K562 (cell line): ENCODE data around the gene MAB21L3. TPM values are rescaled to one million over a fixed set of nuclear protein-coding genes. Genes with fewer than 3 reads are reported as not detected.

Source experiments
- ARHGAP35 ChIP-seq: fragments of 450-650 bp; IDR thresholded peaks from 2 replicates; pipeline ENCODE4 v1.6.1; 2018; ENCODE audit not compliant: partially characterized antibody
- PTRF ChIP-seq: fragments of 450-650 bp; IDR thresholded peaks from 2 replicates; pipeline ENCODE4 v1.6.1; 2016; ENCODE audit warnings: mild to moderate bottlenecking, missing genetic modification characterization, missing compliant biosample characterization
- RFX7 ChIP-seq: fragments of 250-450 bp; sonication (Bioruptor Pico); IDR thresholded peaks from 2 replicates; pipeline ENCODE4 v1.5.1; 2021; ENCODE audit warnings: mild to moderate bottlenecking
- SMARCE1 ChIP-seq: fragments of 450-650 bp; IDR thresholded peaks from 2 replicates; pipeline ENCODE4 v1.7.1; 2016; ENCODE audit warnings: mild to moderate bottlenecking
- TGIF2 ChIP-seq: sonication (generic); formaldehyde crosslinking; IDR thresholded peaks from 2 replicates; pipeline ENCODE4 v1.8.1; 2022; ENCODE audit warnings: mild to moderate bottlenecking, missing genetic modification reagents, moderate library complexity
- ZNF408 ChIP-seq: fragments of 250-450 bp; sonication (Bioruptor Pico); IDR thresholded peaks from 2 replicates; pipeline ENCODE4 v1.4.0; 2020; ENCODE audit warnings: low read depth, mild to moderate bottlenecking, moderate library complexity
- ZNF589 ChIP-seq: fragments of 200-800 bp; sonication (Bioruptor generic); IDR thresholded peaks from 2 replicates; pipeline ENCODE4 v1.6.1; 2016; ENCODE audit warnings: low read depth, missing genetic modification characterization, missing compliant biosample characterization
- ZNF644 ChIP-seq: fragments of 200-800 bp; sonication (Bioruptor generic); IDR thresholded peaks from 2 replicates; pipeline ENCODE4 v1.6.1; 2016; ENCODE audit warnings: low read depth, missing genetic modification characterization, missing compliant biosample characterization
- ZNF696 ChIP-seq: fragments of 250-450 bp; sonication (Bioruptor Pico); conservative IDR thresholded peaks from 2 replicates; pipeline ENCODE4 v1.4.0; 2020; ENCODE audit warnings: mild to moderate bottlenecking, moderate library complexity
- polyA plus RNA-seq, 8 experiments: library from polyadenylated mRNA; depleted of rRNA in 4 of 8; stranded (reverse) in 5 of 8; unstranded in 3 of 8; fragments of >200 nt; fragmentation: Nextera tagmentation in 2 of 8; fragmentation: Illumina TruSeq in 1 of 8; extraction: Ambion mirVana in 2 of 8; extraction: Trizol in 1 of 8; gene quantifications; 2 replicates each; pipeline versions ENCODE4 v1.2.1 to v1.2.3, GENCODE V29; 2011 to 2014; ENCODE audit warnings: inconsistent platforms in 1 of 8, missing spikeins in 1 of 8
- total RNA-seq, 7 experiments: library from RNA; depleted of rRNA in 6 of 7; stranded (reverse); fragments of >200 nt in 6 of 7; fragmentation: Illumina TruSeq in 2 of 7; extraction: Trizol in 2 of 7; gene quantifications; 2 replicates each; pipeline versions ENCODE4 v1.2.1 to v1.2.3, GENCODE V29; 2011 to 2021; ENCODE audit warnings: low replicate concordance in 1 of 7
- TF ChIP-seq, protein P1 (sequence below), 2 experiments: fragments of 450-650 bp in 1 of 2; IDR thresholded peaks; 2 replicates each; pipeline ENCODE4 v1.6.1; 2011 to 2017; ENCODE audit warnings: low read depth in 2 of 2, antibody characterized with exemption in 1 of 2, borderline replicate concordance in 1 of 2, low read length in 1 of 2, mild to moderate bottlenecking in 1 of 2, mixed read lengths in 1 of 2; ENCODE audit not compliant: control insufficient read depth in 1 of 2
- TF ChIP-seq, protein P2 (sequence below): fragments of 450-650 bp; IDR thresholded peaks from 2 replicates; pipeline ENCODE4 v1.6.1; 2018; ENCODE audit warnings: mild to moderate bottlenecking, low read depth; ENCODE audit not compliant: partially characterized antibody
- TF ChIP-seq, protein P3 (sequence below): fragments of 450-650 bp; IDR thresholded peaks from 2 replicates; pipeline ENCODE4 v1.6.1; 2016; ENCODE audit warnings: low read depth, mild to moderate bottlenecking, moderate library complexity
- TF ChIP-seq, protein P4 (sequence below): conservative IDR thresholded peaks from 2 replicates; pipeline ENCODE4 v1.6.1; 2011; ENCODE audit warnings: low read depth, mild to moderate bottlenecking, low read length; ENCODE audit not compliant: control insufficient read depth
- TF ChIP-seq, protein P5 (sequence below), 2 experiments: fragments of 450-650 bp; IDR thresholded peaks; 2 replicates each; pipeline ENCODE4 v1.6.1; 2018; ENCODE audit warnings: mild to moderate bottlenecking in 2 of 2, low read depth in 1 of 2; ENCODE audit not compliant: partially characterized antibody in 2 of 2

The MAB21L3 gene
- total and polyA plus RNA-seq, 9 of the 15 experiments (the other 6 are each of a cell fraction or from before 2014, with no cell fraction given): not detected

DNA sequence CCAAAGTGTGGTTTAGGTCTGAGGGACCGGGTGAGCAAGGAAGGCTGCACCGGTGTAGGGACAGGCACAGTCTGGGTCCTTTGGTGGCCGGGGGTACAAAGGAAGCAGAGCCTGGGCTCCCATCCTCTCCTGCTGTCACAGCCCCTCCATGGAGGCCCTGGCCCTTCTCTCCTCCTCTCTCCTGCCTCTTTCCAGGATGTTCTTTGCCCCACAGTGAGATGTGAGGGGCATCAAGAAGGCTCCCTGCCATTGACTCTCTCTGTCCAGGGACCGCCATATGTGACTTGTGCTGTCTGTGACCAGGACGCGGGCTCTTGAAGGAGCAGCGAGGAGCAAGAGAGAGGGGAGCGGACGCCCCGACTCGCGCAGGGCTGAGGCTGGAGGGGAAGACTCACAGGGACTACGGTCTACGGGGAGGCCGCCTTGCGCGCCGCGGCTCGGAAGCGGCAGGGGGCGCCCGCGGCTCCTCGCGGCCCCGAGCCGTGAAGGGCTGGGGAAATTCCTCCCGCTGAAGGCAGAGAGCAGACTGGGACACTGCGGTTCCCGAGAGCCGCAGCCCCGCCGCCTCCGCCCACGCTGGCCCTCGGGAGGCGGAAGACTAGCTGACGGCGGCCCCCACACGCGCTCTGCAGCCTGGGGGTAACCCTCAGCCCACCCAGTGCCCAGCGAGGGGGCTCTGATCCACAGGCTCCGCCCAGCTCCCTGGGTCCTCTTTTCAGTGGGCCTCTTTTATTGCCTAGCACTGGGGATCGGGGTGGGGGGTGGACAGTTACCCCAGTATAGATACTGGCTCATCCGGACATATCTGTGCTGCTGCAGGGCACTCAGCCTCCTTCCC lies 40.8 kb downstream of the MAB21L3 start (continued):
- TF ChIP-seq ZNF696 (CRISPR knock-in tag) (no peak), ARHGAP35 (no peak), RFX7 (CRISPR knock-in tag) (no peak), ZNF408 (CRISPR knock-in tag) (no peak), SMARCE1 (no peak), TGIF2 (CRISPR knock-in tag) (no peak), ZNF644 (tag) (no peak), ZNF589 (no peak), PTRF (no peak)
- TF ChIP-seq, protein P1, sequence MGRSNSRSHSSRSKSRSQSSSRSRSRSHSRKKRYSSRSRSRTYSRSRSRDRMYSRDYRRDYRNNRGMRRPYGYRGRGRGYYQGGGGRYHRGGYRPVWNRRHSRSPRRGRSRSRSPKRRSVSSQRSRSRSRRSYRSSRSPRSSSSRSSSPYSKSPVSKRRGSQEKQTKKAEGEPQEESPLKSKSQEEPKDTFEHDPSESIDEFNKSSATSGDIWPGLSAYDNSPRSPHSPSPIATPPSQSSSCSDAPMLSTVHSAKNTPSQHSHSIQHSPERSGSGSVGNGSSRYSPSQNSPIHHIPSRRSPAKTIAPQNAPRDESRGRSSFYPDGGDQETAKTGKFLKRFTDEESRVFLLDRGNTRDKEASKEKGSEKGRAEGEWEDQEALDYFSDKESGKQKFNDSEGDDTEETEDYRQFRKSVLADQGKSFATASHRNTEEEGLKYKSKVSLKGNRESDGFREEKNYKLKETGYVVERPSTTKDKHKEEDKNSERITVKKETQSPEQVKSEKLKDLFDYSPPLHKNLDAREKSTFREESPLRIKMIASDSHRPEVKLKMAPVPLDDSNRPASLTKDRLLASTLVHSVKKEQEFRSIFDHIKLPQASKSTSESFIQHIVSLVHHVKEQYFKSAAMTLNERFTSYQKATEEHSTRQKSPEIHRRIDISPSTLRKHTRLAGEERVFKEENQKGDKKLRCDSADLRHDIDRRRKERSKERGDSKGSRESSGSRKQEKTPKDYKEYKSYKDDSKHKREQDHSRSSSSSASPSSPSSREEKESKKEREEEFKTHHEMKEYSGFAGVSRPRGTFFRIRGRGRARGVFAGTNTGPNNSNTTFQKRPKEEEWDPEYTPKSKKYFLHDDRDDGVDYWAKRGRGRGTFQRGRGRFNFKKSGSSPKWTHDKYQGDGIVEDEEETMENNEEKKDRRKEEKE (IDR thresholded peaks at IDR 0.05; ENCODE audit: borderline replicate concordance in 1 of 2, control insufficient read depth in 1 of 2, low read depth in 2 of 2, low read length in 1 of 2): no peak
- TF ChIP-seq, protein P2, sequence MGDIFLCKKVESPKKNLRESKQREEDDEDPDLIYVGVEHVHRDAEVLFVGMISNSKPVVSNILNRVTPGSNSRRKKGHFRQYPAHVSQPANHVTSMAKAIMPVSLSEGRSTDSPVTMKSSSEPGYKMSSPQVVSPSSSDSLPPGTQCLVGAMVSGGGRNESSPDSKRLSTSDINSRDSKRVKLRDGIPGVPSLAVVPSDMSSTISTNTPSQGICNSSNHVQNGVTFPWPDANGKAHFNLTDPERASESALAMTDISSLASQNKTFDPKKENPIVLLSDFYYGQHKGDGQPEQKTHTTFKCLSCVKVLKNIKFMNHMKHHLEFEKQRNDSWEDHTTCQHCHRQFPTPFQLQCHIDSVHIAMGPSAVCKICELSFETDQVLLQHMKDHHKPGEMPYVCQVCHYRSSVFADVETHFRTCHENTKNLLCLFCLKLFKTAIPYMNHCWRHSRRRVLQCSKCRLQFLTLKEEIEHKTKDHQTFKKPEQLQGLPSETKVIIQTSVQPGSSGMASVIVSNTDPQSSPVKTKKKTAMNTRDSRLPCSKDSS: no peak
- TF ChIP-seq, protein P3, sequence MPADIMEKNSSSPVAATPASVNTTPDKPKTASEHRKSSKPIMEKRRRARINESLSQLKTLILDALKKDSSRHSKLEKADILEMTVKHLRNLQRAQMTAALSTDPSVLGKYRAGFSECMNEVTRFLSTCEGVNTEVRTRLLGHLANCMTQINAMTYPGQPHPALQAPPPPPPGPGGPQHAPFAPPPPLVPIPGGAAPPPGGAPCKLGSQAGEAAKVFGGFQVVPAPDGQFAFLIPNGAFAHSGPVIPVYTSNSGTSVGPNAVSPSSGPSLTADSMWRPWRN: no peak
- TF ChIP-seq, protein P4, sequence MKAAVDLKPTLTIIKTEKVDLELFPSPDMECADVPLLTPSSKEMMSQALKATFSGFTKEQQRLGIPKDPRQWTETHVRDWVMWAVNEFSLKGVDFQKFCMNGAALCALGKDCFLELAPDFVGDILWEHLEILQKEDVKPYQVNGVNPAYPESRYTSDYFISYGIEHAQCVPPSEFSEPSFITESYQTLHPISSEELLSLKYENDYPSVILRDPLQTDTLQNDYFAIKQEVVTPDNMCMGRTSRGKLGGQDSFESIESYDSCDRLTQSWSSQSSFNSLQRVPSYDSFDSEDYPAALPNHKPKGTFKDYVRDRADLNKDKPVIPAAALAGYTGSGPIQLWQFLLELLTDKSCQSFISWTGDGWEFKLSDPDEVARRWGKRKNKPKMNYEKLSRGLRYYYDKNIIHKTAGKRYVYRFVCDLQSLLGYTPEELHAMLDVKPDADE: no peak
- TF ChIP-seq, protein P5, sequence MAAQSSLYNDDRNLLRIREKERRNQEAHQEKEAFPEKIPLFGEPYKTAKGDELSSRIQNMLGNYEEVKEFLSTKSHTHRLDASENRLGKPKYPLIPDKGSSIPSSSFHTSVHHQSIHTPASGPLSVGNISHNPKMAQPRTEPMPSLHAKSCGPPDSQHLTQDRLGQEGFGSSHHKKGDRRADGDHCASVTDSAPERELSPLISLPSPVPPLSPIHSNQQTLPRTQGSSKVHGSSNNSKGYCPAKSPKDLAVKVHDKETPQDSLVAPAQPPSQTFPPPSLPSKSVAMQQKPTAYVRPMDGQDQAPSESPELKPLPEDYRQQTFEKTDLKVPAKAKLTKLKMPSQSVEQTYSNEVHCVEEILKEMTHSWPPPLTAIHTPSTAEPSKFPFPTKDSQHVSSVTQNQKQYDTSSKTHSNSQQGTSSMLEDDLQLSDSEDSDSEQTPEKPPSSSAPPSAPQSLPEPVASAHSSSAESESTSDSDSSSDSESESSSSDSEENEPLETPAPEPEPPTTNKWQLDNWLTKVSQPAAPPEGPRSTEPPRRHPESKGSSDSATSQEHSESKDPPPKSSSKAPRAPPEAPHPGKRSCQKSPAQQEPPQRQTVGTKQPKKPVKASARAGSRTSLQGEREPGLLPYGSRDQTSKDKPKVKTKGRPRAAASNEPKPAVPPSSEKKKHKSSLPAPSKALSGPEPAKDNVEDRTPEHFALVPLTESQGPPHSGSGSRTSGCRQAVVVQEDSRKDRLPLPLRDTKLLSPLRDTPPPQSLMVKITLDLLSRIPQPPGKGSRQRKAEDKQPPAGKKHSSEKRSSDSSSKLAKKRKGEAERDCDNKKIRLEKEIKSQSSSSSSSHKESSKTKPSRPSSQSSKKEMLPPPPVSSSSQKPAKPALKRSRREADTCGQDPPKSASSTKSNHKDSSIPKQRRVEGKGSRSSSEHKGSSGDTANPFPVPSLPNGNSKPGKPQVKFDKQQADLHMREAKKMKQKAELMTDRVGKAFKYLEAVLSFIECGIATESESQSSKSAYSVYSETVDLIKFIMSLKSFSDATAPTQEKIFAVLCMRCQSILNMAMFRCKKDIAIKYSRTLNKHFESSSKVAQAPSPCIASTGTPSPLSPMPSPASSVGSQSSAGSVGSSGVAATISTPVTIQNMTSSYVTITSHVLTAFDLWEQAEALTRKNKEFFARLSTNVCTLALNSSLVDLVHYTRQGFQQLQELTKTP (IDR thresholded peaks at IDR 0.05; ENCODE audit: low read depth in 1 of 2, partially characterized antibody in 2 of 2): no peak
